Lung microvascular endothelial cell (primary cell): ENCODE results near the gene ATP6V0D1. TPM values are rescaled to one million over a fixed set of nuclear protein-coding genes. Genes with fewer than 3 reads are reported as not detected.

Experiments used
- DNase-seq, 2 donors: peaks; one replicate each; pipeline versions ENCODE4 v3.0.0 to v3.0.0-alpha.2; 2010; ENCODE audit warnings: low read depth in 2 of 2
- total RNA-seq: library from RNA; depleted of rRNA; stranded (reverse); fragments of >200 nt; gene quantifications from 2 replicates; pipeline ENCODE4 v1.2.1, GENCODE V29; 2014

Gene ATP6V0D1
- total RNA-seq, 1 donor from 2014 or later: 92.1 TPM

- DNase-seq: no peak
Observed at GRCh38 chr16:67463059-67463458, 17.9 kb downstream of the ATP6V0D1 start.

GRCh38 chr16:67462279-67462655, 18.7 kb downstream of the ATP6V0D1 start:
- no peak for DNase-seq

- DNase-seq: no peak
Observed at GRCh38 chr16:67461600-67462278, 19.2 kb downstream of the ATP6V0D1 start.

- DNase-seq: no peak
Observed at GRCh38 chr16:67460961-67461360, 20.0 kb downstream of the ATP6V0D1 start.

GRCh38 chr16:67460168-67460567, 20.8 kb downstream of the ATP6V0D1 start:
- no peak for DNase-seq

- DNase-seq: no peak
Observed at GRCh38 chr16:67459861-67460150, 21.2 kb downstream of the ATP6V0D1 start.

GRCh38 chr16:67459066-67459860, 21.7 kb downstream of the ATP6V0D1 start:
- DNase-seq: peak in 1 of 2 donors; percentile 51

GRCh38 chr16:67458121-67458641, 22.8 kb downstream of the ATP6V0D1 start:
- DNase-seq: no peak

GRCh38 chr16:67457611-67458010, 23.3 kb downstream of the ATP6V0D1 start:
- no peak for DNase-seq

GRCh38 chr16:67456391-67457081, 24.4 kb downstream of the ATP6V0D1 start:
- peak in 1 of 2 donors; percentile 20 for DNase-seq

- no peak for DNase-seq
Observed at GRCh38 chr16:67454852-67455251, 26.1 kb downstream of the ATP6V0D1 start.

GRCh38 chr16:67454104-67454503, 26.9 kb downstream of the ATP6V0D1 start:
- DNase-seq: no peak

- DNase-seq: no peak
Observed at GRCh38 chr16:67451704-67452435, 29.1 kb downstream of the ATP6V0D1 start.

- no peak for DNase-seq
Observed at GRCh38 chr16:67451061-67451703, 29.8 kb downstream of the ATP6V0D1 start.

GRCh38 chr16:67449739-67450138, 31.2 kb downstream of the ATP6V0D1 start:
- no peak for DNase-seq

- no peak for DNase-seq
Observed at GRCh38 chr16:67449336-67449735, 31.6 kb downstream of the ATP6V0D1 start.

- DNase-seq: no peak
Observed at GRCh38 chr16:67448580-67448979, 32.4 kb downstream of the ATP6V0D1 start.

- peak; percentile 17 to 41 for DNase-seq
Observed at GRCh38 chr16:67447508-67448076, 33.4 kb downstream of the ATP6V0D1 start.

- no peak for DNase-seq
Observed at GRCh38 chr16:67446968-67447507, 33.9 kb downstream of the ATP6V0D1 start.
